Neural crest cell (in vitro differentiated cells): ENCODE results near the gene ERGIC1. TPM values are rescaled to one million over a fixed set of nuclear protein-coding genes. Genes with fewer than 3 reads are reported as not detected.

ENCODE experiments used
- DNase-seq: peaks from one replicate; pipeline ENCODE4 v3.0.0; 2021; ENCODE audit warnings: low read depth, mixed read lengths, low spot score
- H3K27ac Mint-ChIP-seq: one replicate; pipeline ENCODE4 v1.8.0; 2021; ENCODE audit warnings: mild to moderate bottlenecking, mixed read lengths; ENCODE audit not compliant: unreplicated experiment
- H3K27me3 Mint-ChIP-seq: 2 replicates; pipeline ENCODE4 v1.8.0; 2021; ENCODE audit warnings: low read depth, mild to moderate bottlenecking, mixed read lengths
- H3K36me3 Mint-ChIP-seq: 2 replicates; pipeline ENCODE4 v1.8.0; 2021; ENCODE audit warnings: low read depth, mild to moderate bottlenecking, mixed read lengths
- H3K4me1 Mint-ChIP-seq: 2 replicates; pipeline ENCODE4 v1.8.0; 2021; ENCODE audit warnings: mixed read lengths
- H3K4me3 Mint-ChIP-seq: one replicate; pipeline ENCODE4 v1.8.0; 2021; ENCODE audit warnings: mild to moderate bottlenecking, mixed read lengths
- H3K9me3 Mint-ChIP-seq: 2 replicates; pipeline ENCODE4 v1.8.0; 2021; ENCODE audit warnings: mixed read lengths
- total RNA-seq: library from RNA; stranded (reverse); gene quantifications from 2 replicates; pipeline ENCODE4 v1.2.1, GENCODE V29; 2021
- TF ChIP-seq, protein P1 (sequence below): fragments of 200-600 bp; sonication (generic); conservative IDR thresholded peaks from 2 replicates; pipeline ENCODE4 v1.5.0; 2021; ENCODE audit warnings: antibody characterized with exemption, mild to moderate bottlenecking

Gene ERGIC1
- total RNA-seq, 1 donor from 2014 or later = 108 TPM

- Mint-ChIP-seq H3K9me3 (no peaks in the 10 kb centered on the region), H3K27ac (no peak overlapping the region), H3K4me3 (peak overlapping the region; percentile 55), H3K36me3 (no peaks in the 10 kb centered on the region), H3K27me3 (peaks cover 9% of the 10 kb centered on the region), H3K4me1 (peaks cover 21% of the 10 kb centered on the region)
- DNase-seq = no peak
- TF ChIP-seq, protein P1, sequence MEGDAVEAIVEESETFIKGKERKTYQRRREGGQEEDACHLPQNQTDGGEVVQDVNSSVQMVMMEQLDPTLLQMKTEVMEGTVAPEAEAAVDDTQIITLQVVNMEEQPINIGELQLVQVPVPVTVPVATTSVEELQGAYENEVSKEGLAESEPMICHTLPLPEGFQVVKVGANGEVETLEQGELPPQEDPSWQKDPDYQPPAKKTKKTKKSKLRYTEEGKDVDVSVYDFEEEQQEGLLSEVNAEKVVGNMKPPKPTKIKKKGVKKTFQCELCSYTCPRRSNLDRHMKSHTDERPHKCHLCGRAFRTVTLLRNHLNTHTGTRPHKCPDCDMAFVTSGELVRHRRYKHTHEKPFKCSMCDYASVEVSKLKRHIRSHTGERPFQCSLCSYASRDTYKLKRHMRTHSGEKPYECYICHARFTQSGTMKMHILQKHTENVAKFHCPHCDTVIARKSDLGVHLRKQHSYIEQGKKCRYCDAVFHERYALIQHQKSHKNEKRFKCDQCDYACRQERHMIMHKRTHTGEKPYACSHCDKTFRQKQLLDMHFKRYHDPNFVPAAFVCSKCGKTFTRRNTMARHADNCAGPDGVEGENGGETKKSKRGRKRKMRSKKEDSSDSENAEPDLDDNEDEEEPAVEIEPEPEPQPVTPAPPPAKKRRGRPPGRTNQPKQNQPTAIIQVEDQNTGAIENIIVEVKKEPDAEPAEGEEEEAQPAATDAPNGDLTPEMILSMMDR = no peak
Measured at GRCh38 chr5:172956228-172956627, 122.2 kb downstream of the ERGIC1 start.

- peak overlapping the region; percentile 100 for H3K4me3 Mint-ChIP-seq
Measured at GRCh38 chr5:172956936-172957335, 122.9 kb downstream of the ERGIC1 start.

DNA sequence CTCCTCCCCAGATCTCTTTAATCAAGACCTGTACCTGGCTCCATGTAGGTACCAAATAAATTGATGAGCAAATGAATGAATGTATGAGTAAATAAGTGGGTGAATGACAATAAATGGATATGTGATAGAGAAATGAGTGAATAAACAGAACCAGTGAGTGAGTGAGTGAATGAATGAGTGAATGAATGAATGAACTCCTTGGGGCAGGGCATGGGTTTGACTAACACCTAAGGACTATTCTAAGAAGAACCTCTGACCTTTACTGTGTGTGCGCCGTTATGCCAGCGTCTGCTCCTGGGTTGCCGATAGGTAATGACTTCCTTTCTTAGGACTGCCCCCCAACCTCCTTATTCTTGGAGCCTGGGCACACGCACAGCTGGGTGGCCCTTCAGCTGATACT lies 123.4 kb downstream of the ERGIC1 start:
- H3K4me3 Mint-ChIP-seq = peak overlapping the region; percentile 100
- no peak for DNase-seq
- H3K27ac Mint-ChIP-seq = no peak overlapping the region
- H3K27me3 Mint-ChIP-seq = peaks cover 9% of the 10 kb centered on the region
- no peaks in the 10 kb centered on the region for H3K36me3 Mint-ChIP-seq
- no peaks in the 10 kb centered on the region for H3K9me3 Mint-ChIP-seq
- TF ChIP-seq, protein P1 = no peak
- peaks cover 21% of the 10 kb centered on the region for H3K4me1 Mint-ChIP-seq

More at GRCh38 chr5:172956936-172957335, 122.9 kb downstream of the ERGIC1 start:
- no peaks in the 10 kb centered on the region for H3K36me3 Mint-ChIP-seq
- DNase-seq = no peak
- no peak overlapping the region for H3K27ac Mint-ChIP-seq
- H3K4me1 Mint-ChIP-seq = peaks cover 21% of the 10 kb centered on the region
- peaks cover 9% of the 10 kb centered on the region for H3K27me3 Mint-ChIP-seq
- TF ChIP-seq, protein P1 = no peak
- H3K9me3 Mint-ChIP-seq = no peaks in the 10 kb centered on the region

DNA sequence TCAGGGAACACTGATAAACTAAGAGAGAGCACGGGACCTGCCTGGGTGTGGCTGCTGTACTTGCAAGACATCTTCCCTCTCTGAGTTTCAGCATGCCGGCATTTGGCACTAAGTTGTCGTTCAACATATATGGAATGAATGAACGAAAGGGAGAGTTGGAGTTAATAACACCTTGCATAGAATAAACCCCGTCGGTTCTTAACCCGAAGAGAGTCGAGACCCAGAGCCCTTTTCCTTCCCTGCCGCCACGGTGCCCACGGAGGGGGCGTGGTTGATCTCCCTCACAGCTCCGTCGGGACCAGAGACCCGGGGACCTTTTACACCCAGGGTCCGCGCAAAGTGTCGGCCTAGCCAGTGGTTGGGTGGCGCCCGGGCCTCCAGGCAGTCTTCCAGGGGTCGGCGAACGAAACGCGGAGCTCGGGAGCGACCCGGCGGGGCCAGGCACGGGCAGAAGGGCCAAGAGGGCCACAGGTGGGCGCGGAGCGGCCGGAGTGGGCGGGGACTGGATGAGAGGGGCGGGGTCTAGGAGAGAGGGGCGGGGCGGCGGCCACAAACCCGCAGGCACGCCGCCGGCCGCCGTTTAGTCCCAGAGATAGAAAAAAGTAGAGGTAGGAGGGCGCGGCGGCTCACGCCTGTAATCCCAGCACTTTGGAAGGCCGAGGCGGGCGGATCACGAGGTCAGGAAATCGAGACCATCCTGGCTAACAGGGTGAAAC lies 124.4 kb downstream of the ERGIC1 start:
- DNase-seq = peak; percentile 59
- Mint-ChIP-seq H3K27ac (peak overlapping the region; percentile 92), H3K36me3 (no peaks in the 10 kb centered on the region), H3K9me3 (no peaks in the 10 kb centered on the region), H3K27me3 (peaks cover 9% of the 10 kb centered on the region), H3K4me3 (peak overlapping the region; percentile 100), H3K4me1 (peaks cover 21% of the 10 kb centered on the region)
- TF ChIP-seq, protein P1 = no peak

GRCh38 chr5:172959824-172960799 lies 126.1 kb downstream of the ERGIC1 start:
- peak overlapping the region; percentile 92 for H3K27ac Mint-ChIP-seq
- H3K9me3 Mint-ChIP-seq = no peaks in the 10 kb centered on the region
- peaks cover 9% of the 10 kb centered on the region for H3K27me3 Mint-ChIP-seq
- H3K36me3 Mint-ChIP-seq = no peaks in the 10 kb centered on the region
- DNase-seq = no peak
- TF ChIP-seq, protein P1 = no peak
- H3K4me1 Mint-ChIP-seq = peaks cover 21% of the 10 kb centered on the region
- H3K4me3 Mint-ChIP-seq = peak overlapping the region; percentile 100
